Heart left ventricle (tissue), 13 donors: Measurements from ENCODE around the gene MAPK14.

Experiments
- CTCF ChIP-seq, 12 donors: fragments of 200-600 bp; sonication (generic) in 4 of 12; IDR thresholded peaks; one replicate each; pipeline versions ENCODE4 v1.5.0 to v1.8.0; 2018 to 2022; ENCODE audit warnings: antibody characterized with exemption in 12 of 12, mild to moderate bottlenecking in 5 of 12
- POLR2A ChIP-seq, 2 donors: fragments of 450-650 bp; IDR thresholded peaks; one replicate each; pipeline ENCODE4 v1.6.1; 2017; ENCODE audit warnings: antibody characterized with exemption in 2 of 2, mild to moderate bottlenecking in 2 of 2, moderate library complexity in 2 of 2
- donor health status: ischemic (EF 13 %, LVEDD 7.1; RV severe dilation, severe dysfunction).
- donor health status: DM: no; HTN: yes; CAD: no.
- donor health status: DM: no; HTN: no; CAD: no.
- donor health status: ischemic (EF 25% LVEDD 6.9; RV normal size, moderate dysfunction).
- donor health status: ischemic (EF 25% LVEDD 5.7; RV mildly dilated, moderate dysfunction).
- donor health status: ischemic (EF 35%, LVEDD 5.7; RV mildly dilated, moderate dysfunction).
- donor health status: nonischemic (EF 11% LVEDD 7.7; RV severe dilation, severe dysfunction).
- donor health status: DM: yes; HTN: yes; CAD: no.
- donor health status: PGD.
- donor health status: ischemic (EF 29% LVEDD 5.4; RV normal size, mild dysfunction).
- donor health status: nonischemic (EF 23%, LVEDD 6.1; RV moderate dilation, normal function).

GRCh38 chr6:36099869-36100483 is 72.4 kb downstream of the MAPK14 start:
- TF ChIP-seq POLR2A (IDR thresholded peaks at IDR 0.05) (no peak), CTCF (IDR thresholded peaks at IDR 0.05) (no peak)
